ENCODE results near the gene COL26A1.

COL26A1 gene

DNA sequence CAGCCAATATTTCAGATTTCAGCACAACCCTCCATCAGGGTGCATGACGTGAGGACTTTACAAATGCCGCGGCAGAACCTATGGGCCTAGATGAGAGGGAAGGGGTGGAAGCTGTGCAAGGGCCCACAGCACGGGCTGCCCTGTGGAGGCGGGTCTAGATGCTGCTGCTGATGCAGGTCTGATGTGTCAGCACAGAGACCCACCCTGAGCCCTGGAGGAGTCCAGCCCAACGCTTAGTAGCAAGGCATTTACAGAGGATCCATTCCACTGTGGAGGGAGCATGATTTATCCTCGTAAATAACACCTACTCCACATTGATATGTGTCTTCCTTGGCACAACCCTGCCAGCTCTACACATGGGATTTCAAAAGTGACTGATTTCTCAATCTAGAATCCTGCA is 217.9 kb downstream of the COL26A1 start:
- no peak for DNase-seq

DNA sequence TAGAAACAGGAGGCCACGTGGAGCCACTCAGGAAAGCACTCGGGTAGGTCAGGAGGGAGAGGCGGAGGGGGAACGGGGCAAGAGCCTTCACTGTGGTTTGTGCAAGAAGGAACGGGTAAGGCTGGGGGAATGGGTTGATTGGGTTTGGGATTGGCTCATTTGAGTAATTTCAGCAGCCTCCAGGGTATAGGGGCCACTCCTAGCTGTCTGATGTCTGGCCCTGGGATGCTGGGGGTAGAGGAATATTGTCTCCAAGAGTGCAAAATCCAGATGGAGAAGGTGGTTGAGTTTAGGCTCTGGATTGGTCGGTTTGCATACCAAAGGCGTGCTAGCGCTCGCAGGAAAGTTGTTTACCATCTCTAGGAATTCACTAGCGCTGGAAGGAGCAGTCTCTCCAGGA is 219.2 kb downstream of the COL26A1 start:
- DNase-seq = no peak

DNA sequence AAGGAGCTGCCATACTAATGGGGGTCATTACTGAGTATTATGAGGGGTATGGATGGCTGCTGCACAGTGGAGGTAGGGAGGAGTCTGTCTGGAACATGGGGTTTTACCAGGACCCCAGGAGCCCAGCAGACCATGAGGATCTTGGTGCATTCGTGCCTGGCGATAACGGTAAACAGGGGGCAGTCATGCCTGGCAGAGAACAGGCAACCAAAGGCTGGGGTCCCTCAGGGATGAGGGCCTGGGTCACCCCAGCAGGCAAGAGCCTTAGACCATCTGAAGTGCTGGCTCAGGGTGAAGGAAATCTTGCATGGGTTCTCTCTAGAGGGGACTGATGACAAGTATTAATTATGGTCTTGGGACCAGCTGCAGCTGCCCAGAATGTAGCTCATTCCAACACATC is 220.3 kb downstream of the COL26A1 start:
- DNase-seq = no peak

DNA sequence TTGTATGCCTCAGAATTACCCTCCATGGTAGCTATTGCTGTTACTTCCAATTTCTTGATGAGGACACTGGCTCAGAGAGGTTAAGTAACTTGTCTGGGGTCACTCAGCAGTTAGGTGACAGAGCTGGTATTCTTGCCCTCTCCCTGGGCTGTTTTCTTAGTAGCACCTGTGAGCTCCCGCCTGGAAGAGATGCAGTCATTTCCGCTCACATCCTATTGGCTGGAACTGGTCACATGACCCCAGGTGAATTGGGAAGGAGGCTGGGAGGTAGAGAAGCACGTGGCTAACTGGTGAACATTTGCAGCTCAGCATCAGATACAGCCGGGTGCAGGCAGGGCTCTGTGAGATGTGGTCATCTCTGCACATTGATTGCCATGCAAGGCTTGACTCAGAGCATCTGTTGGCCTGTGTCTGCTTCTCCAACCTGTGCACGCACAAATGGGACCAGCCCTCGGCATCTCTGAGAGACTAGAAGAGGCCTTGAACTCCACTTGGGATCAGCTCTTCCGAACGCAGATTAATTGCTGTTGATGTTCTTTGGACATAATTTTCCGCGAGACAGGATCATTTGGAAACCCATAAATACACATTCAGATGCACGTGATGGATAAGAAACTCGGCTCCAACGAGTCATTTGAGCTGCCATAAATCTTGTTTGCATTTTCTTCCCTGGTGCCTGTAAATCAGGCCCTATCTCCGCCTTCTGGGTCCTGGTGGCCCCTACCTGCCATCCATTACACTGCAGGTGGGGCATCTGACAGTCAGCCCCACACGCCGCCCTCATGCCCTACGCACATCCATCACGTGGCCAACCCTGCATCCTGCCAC is 223.6 kb downstream of the COL26A1 start:
- no peak for DNase-seq

DNA sequence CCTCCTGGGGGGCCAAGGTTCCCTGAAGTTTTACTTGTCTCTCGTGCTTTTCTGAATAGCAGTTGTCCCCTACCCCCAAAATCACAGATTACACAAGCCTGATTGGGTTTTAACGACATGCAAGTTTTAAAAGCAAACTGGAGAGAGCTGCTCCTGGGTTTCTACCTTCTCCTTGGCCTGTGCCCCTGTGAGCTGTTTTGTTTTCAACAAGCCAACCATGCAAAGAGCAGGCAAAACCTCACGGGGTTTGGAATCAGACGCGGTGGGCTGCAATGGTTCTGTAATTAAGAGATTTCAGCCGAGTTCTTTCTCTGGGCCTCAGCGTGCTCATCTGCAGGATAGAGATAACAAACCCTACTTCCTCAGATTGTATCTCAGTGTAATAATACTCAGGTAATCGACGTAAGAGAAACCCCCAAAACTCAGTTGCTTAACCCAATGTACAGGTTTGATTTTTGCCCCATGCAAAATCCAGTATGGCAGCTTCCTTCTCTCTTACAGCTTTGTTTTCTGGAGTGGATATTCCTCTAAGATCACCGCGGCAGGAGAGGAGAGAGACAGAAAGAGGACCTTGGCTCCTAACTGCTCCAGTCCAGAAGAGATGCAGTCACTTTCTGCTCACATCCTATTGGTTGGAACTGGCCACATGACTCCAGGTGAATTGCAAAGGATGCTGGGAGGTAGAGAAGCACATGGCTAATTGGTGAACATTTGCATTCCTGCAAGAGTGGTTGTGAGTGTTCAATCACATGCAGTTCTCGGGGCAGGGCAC is 224.4 kb downstream of the COL26A1 start:
- no peak for DNase-seq

DNA sequence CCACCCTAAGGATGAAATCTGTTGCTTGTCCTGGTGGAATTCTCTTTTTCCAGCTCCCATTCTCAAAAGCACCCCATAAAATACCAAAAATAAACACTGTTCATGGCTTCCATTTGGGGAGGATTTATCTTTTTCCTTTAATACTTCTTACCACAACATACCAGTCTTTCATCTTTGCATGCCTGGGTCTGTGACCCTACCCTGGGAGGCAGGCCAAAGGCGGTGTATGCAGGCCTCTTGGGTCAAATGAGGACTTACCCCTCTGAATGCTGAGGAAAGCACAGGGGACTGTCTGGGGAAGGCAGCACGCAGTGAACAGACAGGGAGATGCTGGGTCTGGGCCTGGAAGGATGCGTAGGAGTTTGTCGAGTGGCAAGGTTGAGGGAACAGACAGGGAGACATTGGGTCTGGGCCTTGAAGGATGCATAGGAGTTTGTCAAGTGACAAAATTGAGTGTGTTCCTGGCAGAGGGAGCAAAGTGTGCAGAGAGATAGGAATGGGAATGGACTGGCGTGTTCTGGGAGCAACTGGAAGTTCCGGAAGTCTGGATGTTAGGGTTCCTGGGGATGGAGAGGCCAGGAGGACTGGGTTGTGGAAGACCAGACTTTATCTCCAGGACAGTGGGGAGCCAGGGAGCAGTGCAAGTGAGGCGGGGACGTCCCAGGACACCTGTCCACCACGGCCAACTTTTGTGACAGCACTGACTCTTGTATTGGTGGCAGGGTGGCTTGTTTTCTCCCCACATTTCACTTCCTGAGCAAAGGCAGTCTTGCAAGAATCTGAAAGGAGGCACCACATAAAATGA is 225.7 kb downstream of the COL26A1 start:
- no peak for DNase-seq

DNA sequence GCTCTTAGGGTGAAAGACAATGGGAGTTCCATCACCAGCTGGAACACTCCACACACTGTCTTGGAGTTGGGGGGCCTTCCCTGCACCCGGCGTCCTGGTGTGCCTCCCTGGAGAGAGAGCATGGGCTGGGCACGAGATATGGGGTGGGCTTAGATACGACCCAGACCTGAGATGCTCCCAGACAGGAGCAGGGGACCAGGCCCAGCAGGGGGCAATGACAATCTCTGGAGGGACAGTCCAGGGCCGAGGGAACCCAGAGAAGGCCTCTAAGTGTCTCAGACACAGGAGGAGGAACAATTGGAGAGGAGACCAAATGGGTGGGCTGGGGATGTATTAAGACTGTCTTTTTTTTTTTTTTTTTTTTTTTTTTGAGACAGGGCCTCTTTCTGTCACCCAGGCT is 226.4 kb downstream of the COL26A1 start:
- DNase-seq = no peak

DNA sequence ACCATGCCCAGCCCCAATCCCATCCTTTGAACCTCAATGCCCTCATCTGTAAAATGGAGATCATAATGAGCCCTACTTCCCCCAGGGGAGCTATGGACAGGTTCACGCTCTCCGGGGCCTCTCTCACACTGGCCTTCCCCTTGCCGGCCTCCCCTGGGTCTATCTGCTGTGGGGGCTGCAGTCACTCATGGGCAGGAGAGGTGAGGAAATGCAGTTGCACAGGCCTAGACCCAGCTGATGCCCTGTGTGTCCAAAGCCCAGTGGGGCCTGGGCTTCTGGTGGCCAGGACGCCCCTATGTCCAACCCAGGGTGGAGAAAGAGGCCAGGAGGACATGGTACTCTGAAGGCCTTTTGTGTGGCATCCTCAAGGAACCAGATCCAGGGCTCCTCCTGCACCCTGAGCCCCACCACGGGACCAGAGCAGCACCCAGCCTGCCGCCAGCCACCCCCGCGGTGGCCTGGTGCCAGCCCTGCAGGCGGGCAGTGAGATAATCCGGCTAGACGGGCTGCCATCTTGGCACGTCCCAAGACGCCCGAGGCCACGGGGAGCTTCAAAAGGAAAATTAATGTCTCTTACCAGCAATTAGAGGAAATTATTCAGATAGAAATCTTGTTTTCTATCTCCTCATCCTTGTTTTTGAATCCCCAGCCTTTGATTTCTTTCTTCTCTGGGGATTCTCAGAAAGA is 227.4 kb downstream of the COL26A1 start:
- no peak for DNase-seq

DNA sequence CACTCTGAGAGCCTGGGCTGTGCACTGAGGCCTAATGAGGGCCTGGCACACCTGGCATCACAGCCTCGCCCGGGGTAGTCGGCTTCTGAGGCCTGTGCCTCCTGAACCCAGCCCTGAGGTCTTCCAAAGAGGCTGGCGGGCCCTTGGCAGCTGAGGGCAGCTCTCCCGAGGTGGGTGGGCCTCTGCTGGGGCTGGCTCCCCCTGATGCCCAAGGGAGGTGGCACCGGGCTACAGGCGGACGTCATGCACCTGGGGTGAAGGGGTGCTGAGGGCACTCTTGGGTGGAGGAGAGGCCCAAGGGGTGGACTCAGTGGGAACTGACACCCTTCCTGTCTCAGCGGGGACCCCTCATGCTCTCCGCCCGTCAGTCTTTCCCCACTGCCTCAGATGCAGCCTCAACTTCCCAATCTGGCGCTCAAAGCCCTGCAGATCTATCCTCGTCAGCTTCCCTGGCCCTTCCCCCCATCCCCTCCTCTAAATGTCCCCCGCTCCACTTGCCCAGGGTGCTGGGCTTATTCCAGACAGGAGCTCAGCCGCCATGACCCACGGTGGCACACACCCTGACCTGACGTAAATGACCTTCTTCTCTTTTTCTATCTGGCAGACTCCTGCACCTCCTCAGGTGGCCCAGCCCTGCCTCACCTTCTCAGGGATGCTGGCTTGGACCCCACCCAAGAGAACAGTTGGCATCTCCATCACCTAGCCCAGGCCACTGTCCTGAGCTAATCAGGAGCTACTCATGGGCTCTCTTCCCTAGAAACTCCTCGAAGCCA is 228.2 kb downstream of the COL26A1 start:
- no peak for DNase-seq

DNA sequence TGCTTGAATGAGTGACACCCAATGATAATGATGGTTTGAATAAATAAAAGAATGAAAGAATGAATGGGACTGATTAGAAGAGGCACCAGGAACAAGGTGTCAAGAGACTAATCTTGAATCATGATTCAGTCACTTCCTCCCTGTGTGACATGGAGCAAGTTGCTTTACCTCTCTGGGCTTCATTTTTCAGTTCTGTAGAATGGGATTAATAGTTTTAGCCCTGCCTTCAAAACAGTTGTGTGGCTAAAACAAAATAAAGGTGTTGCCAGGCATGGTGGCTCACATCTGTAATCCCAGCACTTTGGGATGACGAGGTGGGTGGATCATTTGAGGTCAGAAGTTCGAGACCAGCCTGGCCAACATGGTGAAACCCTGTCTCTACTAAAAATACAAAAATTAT is 228.8 kb downstream of the COL26A1 start:
- DNase-seq = no peak

DNA sequence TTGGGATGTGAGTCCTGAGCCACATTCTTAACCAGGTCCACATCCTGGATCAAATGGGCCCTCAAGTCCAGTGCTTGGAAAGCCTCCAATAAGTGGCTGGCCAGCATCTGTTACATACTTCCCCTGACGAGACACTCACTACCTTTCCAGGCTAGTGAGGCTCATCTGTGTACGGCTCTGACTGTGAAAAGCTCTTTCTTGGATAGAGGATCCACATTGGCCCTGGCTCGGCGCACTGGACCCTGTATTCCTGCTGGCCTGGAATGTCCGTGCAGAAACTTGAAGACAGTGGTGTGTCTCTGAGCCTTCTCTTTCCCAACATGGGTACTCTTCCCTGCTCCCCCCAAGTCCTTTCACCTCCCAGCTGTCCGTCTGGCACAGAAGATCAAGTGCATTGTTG is 230.9 kb downstream of the COL26A1 start:
- no peak for DNase-seq

DNA sequence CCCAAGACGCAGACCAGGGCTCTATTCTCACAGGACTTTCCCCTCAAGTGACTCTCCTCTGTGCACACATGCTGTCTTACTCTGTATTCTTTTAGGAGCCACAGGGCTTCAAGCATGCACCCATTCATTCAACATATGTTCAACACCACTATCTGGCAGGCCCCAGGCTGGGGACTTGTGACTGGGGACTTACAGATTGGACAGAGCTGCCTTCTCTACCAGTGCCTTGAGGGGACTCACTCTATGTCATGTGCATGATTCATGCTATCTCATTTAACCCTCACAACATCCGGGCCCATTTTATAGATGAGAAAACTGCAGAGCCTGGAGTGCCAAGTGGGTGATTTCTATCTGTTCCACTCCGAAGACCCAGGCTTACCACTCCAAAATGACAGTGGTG is 232.1 kb downstream of the COL26A1 start:
- DNase-seq = no peak

DNA sequence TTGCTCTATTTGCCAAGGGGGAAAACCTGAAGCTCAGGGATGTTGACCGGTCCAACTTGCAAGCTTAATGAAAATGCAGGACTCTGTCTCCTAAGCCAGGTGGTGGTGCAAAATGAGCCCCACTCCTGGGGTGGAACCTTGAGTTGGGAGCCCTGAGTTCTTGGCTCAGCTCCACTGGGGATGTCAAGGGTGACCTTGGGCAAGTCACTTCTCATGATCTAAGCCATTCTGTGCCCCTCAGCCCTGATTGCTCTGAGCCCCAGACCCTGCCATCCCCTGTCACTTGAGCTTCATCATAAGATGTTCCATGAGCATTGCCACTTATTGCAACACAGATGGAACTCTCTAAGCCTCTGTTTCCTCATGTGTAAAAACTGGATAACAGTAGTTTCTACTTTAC is 232.6 kb downstream of the COL26A1 start:
- DNase-seq = no peak

DNA sequence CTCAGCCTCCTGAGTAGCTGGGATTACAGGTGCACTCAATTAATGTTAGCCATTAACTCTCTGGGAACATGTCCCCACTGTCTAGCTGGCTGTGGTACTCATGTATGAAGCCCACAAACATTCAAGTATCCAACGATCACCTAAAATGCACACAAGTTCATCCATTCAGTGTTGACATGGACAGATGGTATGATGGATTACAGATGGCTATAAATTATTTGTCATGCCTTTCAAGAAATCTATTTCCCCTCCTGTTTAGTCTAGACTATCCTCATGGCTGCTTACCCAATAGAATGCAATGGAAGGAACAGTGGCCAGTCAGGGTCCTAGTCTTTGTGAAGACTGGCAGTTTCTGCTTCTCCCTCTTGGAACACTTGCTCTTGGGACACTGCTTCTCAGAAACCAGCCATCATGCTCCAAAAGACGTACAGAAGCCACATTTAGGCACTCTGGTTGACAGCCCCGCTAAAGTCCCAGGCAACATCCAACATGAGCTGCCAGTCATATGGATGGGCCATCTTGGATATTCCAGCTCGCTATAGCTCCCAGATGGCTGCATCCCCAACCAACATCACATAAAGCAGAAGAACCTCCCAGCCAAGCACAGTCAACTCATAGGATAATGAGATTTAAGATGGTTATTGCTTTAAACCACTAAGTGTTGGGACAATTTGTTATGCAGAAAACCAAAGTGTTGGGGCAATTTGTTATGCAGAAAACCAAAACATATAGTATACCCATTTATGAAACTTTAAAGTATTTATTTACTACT is 233.3 kb downstream of the COL26A1 start:
- no peak for DNase-seq

DNA sequence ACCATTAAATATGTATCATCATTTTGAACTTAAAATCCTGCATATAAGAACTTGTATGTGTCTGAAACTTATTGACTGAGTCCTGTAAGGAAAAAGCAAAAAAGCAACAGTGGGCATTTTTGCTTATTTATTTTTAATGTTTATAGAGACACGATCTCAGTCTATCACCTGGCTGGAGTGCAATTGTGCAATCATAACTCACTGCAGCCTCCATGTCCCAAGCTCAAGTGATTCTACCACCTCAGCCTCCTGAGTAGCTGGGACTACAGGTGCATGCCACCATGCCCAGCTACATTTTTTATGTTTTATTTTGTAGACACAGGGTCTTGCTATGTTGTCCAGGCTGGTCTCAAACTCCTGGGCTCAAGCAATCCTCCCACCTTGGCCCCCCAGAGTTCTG is 234.2 kb downstream of the COL26A1 start:
- DNase-seq = no peak

DNA sequence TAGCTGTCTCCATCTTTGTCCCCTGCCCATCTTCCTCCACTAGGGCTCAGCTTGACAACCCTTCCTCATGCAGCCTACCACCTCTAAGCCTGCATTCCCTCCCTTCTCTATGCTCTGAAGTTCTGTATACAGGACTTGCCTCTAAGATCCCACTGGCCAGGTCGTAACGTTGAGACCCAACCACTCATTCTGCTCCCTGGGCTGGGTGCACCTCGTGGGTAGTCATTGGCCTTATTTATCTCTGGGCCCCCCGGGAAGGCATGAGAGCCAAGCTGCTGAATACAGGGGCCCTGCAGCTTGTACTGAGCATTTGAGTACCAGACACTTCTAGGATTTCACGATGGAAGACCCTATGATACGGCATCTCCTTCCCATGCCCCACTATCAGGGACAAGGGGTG is 235.3 kb downstream of the COL26A1 start:
- DNase-seq = no peak

DNA sequence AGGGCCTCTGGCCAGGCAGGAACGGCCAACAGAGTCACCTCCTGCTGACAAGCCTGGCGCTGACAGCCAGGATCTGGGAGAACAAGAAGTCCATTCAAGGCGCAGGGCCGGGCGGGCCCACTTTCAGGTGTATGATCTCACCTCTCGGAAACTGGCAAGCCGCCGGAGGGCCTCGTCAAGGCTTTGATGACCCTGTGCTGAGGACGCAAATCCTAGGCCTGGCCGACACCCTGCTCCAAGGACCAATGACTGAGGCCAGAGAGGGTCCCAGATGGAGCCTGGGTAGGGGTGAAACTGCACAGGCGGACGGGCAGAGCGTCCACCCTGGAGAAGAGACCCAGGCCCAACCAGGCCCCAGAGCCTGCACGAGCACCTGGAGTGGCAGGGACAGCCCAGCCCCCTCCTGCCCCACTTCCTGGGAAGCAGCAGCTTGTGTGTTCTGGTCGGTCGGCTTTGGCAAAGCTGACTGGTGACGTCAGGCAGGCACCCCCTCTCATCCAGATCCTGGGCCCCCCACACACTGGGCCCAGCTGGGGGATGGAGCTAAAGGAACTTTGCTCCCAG is 235.8 kb downstream of the COL26A1 start:
- DNase-seq = no peak

DNA sequence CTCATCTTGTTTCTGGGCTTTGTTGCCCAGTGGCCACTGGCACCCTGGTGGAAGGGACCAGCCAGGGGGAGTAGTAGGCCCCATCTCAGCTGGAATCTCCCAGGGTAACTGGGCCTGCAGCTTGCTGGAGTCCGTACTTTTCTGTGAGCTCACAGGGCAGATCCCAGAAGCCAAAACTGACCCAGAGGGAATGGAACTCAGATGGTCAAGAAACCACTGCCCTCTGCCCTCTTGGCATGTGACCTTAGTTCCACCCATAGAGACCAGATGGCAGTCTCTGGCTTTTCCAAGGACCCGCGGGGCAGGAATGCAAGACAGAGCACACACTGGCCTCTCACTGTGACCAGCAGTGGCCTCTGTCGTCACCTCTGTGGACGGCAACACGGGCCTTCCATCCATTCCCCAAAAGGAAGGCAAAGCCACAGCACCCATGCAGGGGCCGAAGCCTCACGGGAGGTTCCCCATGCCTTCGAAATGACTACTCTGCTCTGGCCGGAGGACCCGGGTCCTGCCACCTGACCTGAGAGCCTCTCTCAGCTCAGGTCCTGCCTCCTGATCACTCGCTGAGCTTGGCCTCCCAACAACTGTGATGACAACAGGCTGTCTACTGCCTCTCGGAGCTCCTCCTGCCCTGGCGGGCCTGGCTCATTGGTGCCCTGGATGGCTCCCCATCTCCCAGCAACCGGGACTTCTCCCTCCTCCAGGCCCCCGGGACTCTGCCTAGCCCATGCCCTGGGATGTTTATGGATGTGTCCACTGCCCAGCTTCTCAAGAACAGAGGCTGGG is 236.5 kb downstream of the COL26A1 start:
- no peak for DNase-seq

DNA sequence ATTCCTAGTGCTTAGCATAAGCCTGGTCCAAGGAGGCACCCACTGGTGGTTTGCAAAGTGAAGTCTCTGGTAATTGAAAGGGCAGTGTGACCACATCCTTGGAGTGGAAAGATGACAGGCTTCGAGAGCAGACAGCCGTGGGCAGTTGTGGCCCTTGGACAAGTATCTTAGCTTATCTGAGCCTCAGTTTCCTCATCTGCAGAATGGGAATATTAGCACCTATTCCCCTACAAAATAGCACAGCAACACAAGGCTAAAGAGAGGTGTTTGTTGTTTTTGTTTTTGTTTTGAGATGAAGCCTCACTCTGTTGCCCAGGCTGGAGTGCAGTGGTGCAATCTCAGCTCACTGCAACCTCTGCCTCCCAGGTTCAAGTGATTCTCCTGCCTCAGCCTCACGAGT is 237.1 kb downstream of the COL26A1 start:
- DNase-seq = no peak

DNA sequence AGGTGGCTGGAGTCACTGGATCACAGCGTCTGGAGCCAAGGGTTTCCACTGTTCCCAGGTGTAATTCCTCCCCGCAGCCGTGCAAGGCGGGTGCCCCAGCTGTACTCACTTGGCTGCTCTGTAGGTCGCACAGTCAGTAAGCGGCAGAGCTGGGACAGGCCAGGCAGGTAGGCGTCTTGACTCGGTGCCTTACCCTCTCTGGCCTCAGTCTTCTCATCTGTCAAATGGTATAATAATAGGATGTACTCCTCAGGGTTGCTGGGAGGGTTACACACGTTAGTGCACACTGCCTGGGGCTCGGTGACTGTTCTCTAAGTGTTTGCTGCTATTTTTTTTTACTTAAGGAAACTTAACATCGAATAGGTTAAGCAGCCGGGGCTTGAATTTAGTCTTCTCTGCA is 239.4 kb downstream of the COL26A1 start:
- no peak for DNase-seq
